HG02623 (cell line): Measurements from ENCODE around the gene TENT4B.

Experiments
- ATAC-seq: cut with Tn5 transposase; IDR thresholded peaks from one replicate; pipeline ENCODE4 v1.9.1; 2021; ENCODE audit warnings: moderate library complexity; ENCODE audit not compliant: unreplicated experiment

Gene TENT4B

GRCh38 chr16:50254072-50254471, 101.0 kb downstream of the TENT4B start:
- ATAC-seq = no peak

GRCh38 chr16:50255538-50255937, 102.4 kb downstream of the TENT4B start:
- no peak for ATAC-seq

GRCh38 chr16:50256604-50257003, 103.5 kb downstream of the TENT4B start:
- no peak for ATAC-seq

- no peak for ATAC-seq
Observed at GRCh38 chr16:50257876-50258275, 104.8 kb downstream of the TENT4B start.

- no peak for ATAC-seq
Observed at GRCh38 chr16:50259334-50260205, 106.5 kb downstream of the TENT4B start.

- ATAC-seq = no peak
Observed at GRCh38 chr16:50260206-50261159, 107.4 kb downstream of the TENT4B start.

- no peak for ATAC-seq
Observed at GRCh38 chr16:50261160-50261706, 108.1 kb downstream of the TENT4B start.

GRCh38 chr16:50261707-50262235, 108.7 kb downstream of the TENT4B start:
- ATAC-seq = no peak

- ATAC-seq = no peak
Observed at GRCh38 chr16:50263060-50263909, 110.2 kb downstream of the TENT4B start.

GRCh38 chr16:50263940-50264929, 111.1 kb downstream of the TENT4B start:
- peak; percentile 28 for ATAC-seq

GRCh38 chr16:50265260-50265659, 112.2 kb downstream of the TENT4B start:
- no peak for ATAC-seq

- no peak for ATAC-seq
Observed at GRCh38 chr16:50265716-50266336, 112.7 kb downstream of the TENT4B start.

GRCh38 chr16:50266337-50267091, 113.4 kb downstream of the TENT4B start, which contains the start of gene ADCY7:
Gene ADCY7, plus strand, starts transcription at chr16:50266551. Its CDS starts 21,629 bp downstream, at chr16:50288180.
- ATAC-seq = peak; percentile 81

GRCh38 chr16:50267151-50267631, 114.1 kb downstream of the TENT4B start:
- ATAC-seq = no peak

GRCh38 chr16:50267651-50268050, 114.5 kb downstream of the TENT4B start:
- no peak for ATAC-seq

- no peak for ATAC-seq
Observed at GRCh38 chr16:50268352-50268751, 115.2 kb downstream of the TENT4B start.

GRCh38 chr16:50269061-50269705, 116.1 kb downstream of the TENT4B start:
- ATAC-seq = no peak
